OCI-LY3 (cell line): Measurements from ENCODE around the gene MGME1.

Experiments used
- H2AFZ ChIP-seq: fragments of 200-600, 300-600 bp; shearing (Covaris generic); 2 replicates; pipeline ENCODE4 v1.6.0; 2014; ENCODE audit warnings: antibody characterized with exemption, low read depth, low read length
- H3K27ac ChIP-seq: fragments of 200-600, 300-600 bp; sonication (generic); 2 replicates; pipeline ENCODE4 v1.5.1; 2014; ENCODE audit warnings: mild to moderate bottlenecking, low read length, moderate library complexity, mixed read lengths
- H3K27me3 ChIP-seq: fragments of 200-600, 300-600 bp; sonication (generic); 2 replicates; pipeline ENCODE4 v1.6.1; 2014; ENCODE audit warnings: low read depth, low read length, mixed read lengths
- H3K36me3 ChIP-seq: fragments of 200-600, 300-600 bp; sonication (generic); replicated peaks from 2 replicates; pipeline ENCODE3; 2014; ENCODE audit warnings: low read depth, low read length, mixed read lengths
- H3K4me1 ChIP-seq: fragments of 300-600, 200-600 bp; sonication (generic); 2 replicates; pipeline ENCODE4 v1.6.1; 2014; ENCODE audit warnings: low read length, mixed read lengths
- H3K4me2 ChIP-seq: fragments of 200-600, 300-600 bp; sonication (generic); 2 replicates; pipeline ENCODE4 v1.6.1; 2014; ENCODE audit warnings: low read length, mixed read lengths
- H3K4me3 ChIP-seq: fragments of 300-600, 200-600 bp; sonication (generic); 2 replicates; pipeline ENCODE4 v1.5.1; 2014; ENCODE audit warnings: antibody characterized with exemption, mild to moderate bottlenecking, low read length, moderate library complexity
- H3K79me2 ChIP-seq: fragments of 300-600, 200-600 bp; shearing (Covaris generic); 2 replicates; pipeline ENCODE4 v1.6.1; 2014; ENCODE audit warnings: mild to moderate bottlenecking, low read length, mixed read lengths
- H3K9ac ChIP-seq: fragments of 300-600, 200-600 bp; shearing (Covaris generic); 2 replicates; pipeline ENCODE4 v1.6.0; 2014; ENCODE audit warnings: mild to moderate bottlenecking, low read length, moderate library complexity
- H3K9me3 ChIP-seq: fragments of 200-600, 300-600 bp; shearing (Covaris generic); 2 replicates; pipeline ENCODE4 v1.6.1; 2014; ENCODE audit warnings: low read length, mixed read lengths; ENCODE audit not compliant: insufficient read depth
- H4K20me1 ChIP-seq: fragments of 200-600, 300-600 bp; sonication (generic); 2 replicates; pipeline ENCODE4 v1.6.1; 2016; ENCODE audit warnings: low read length, mixed read lengths; ENCODE audit not compliant: insufficient read depth
- EZH2phosphoT487 ChIP-seq: fragments of 200-600 bp; shearing (Covaris generic); IDR thresholded peaks from 2 replicates; pipeline ENCODE4 v1.6.1; 2018; ENCODE audit warnings: antibody characterized with exemption, mixed run types, low read depth
- TF ChIP-seq, protein P1 (sequence below): fragments of 200-600, 300-600 bp; sonication (generic); IDR thresholded peaks from 2 replicates; pipeline ENCODE4 v1.5.1; 2014; ENCODE audit warnings: antibody characterized with exemption, low read length, low read depth

Gene MGME1

DNA sequence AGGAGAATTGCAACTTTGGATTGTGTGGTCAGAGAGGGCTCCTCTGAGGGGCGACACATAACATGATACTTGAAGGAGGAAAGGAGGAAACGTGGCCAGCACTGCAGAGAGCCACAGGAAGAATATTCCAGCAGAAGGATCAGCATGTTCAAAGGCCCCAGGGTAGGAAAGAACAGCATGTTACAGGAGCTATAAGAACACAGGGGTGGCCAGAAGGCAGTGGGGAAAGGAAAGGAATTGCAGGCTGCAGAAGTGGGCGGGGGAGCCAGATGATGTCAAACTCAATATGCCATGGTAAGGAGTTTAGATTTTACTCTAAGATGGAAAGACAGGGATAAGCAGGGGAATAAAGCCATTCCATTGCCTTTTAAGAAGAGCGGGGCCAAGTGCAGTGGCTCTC lies 30.7 kb downstream of the MGME1 start:
- no peaks in the 10 kb centered on the region for H3K79me2 ChIP-seq
- no peak overlapping the region for H3K4me2 ChIP-seq
- H3K36me3 ChIP-seq = no peaks in the 10 kb centered on the region
- H3K27me3 ChIP-seq = peaks cover 27% of the 10 kb centered on the region
- H4K20me1 ChIP-seq = no peaks in the 10 kb centered on the region
- H3K4me3 ChIP-seq = no peak overlapping the region
- H2AFZ ChIP-seq = no peak overlapping the region
- no peak overlapping the region for H3K27ac ChIP-seq
- no peaks in the 10 kb centered on the region for H3K9me3 ChIP-seq
- TF ChIP-seq, protein P1, sequence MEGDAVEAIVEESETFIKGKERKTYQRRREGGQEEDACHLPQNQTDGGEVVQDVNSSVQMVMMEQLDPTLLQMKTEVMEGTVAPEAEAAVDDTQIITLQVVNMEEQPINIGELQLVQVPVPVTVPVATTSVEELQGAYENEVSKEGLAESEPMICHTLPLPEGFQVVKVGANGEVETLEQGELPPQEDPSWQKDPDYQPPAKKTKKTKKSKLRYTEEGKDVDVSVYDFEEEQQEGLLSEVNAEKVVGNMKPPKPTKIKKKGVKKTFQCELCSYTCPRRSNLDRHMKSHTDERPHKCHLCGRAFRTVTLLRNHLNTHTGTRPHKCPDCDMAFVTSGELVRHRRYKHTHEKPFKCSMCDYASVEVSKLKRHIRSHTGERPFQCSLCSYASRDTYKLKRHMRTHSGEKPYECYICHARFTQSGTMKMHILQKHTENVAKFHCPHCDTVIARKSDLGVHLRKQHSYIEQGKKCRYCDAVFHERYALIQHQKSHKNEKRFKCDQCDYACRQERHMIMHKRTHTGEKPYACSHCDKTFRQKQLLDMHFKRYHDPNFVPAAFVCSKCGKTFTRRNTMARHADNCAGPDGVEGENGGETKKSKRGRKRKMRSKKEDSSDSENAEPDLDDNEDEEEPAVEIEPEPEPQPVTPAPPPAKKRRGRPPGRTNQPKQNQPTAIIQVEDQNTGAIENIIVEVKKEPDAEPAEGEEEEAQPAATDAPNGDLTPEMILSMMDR = no peak
- TF ChIP-seq EZH2phosphoT487 = no peak
- peaks cover 45% of the 10 kb centered on the region for H3K4me1 ChIP-seq
- no peak overlapping the region for H3K9ac ChIP-seq

DNA sequence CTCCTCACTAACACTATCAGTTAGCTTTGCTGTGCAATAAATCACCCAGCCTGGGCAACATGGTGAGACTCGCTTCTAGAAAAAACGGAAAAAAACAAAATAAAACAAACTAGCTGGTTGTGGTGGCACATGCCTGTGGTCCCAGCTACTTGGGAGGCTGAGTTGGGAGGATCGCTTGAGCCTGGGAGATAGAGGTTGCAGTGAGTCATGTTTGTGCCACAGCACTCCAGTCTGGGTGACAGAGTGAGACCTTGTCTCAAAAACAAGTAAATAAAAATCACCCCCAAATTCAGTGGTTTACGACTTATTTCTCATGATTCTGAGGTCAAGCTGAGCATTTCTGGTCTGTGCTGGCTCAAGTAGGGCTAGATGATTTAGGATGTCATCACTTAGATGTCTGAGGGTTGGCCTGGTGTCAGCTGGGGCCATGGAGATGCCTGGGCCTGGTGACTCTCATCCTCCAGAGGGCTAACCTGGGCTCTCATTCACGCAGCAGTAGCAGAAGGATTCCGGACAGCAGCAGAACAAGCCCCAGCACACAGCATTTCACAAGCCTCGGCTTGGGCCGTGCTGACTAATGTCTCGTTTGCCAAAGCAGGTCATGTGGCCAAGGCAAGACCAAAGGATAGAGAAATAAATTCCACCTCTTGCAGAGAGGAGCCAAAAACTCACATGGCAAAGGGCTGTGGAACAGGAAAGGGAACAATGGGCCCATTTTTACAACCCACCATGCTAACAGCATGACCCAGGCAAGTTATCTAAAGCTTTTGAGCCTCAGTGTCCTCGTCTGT lies 32.5 kb downstream of the MGME1 start:
- Histone ChIP-seq H3K9ac (no peak overlapping the region), H3K79me2 (no peaks in the 10 kb centered on the region), H2AFZ (no peak overlapping the region), H3K27me3 (peaks cover 27% of the 10 kb centered on the region), H3K9me3 (no peaks in the 10 kb centered on the region), H4K20me1 (no peaks in the 10 kb centered on the region), H3K4me3 (no peak overlapping the region), H3K36me3 (no peaks in the 10 kb centered on the region), H3K4me1 (peaks cover 52% of the 10 kb centered on the region), H3K27ac (no peak overlapping the region), H3K4me2 (no peak overlapping the region)
- TF ChIP-seq, protein P1 = no peak
- no peak for TF ChIP-seq EZH2phosphoT487

DNA sequence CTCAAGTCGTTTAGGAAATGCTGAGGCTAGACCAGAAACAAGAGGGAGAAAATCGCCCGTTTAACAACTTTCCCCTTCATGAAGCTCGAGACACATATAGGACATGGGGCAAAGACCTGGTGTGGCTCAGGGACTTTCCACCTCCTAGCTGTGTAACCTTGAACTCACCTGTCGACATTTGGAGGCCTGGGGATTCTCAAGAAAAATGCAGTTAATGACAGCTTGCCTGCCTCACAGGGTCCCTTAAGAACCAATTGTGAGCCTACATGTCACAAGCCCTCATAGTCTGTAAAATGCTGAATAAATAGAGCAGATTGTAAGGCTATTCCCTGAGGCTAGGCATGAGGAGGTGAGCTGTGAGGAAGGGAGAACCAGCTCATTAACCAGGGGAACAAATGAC lies 35.1 kb downstream of the MGME1 start:
- TF ChIP-seq, protein P1 = no peak
- TF ChIP-seq EZH2phosphoT487 = no peak
- no peaks in the 10 kb centered on the region for H3K9me3 ChIP-seq
- H3K27ac ChIP-seq = peak overlapping the region; percentile 44
- no peak overlapping the region for H3K9ac ChIP-seq
- H2AFZ ChIP-seq = no peak overlapping the region
- H3K27me3 ChIP-seq = peaks cover 7% of the 10 kb centered on the region; the same call in 1 of the 2 replicates
- H3K36me3 ChIP-seq = no peaks in the 10 kb centered on the region
- peaks cover 30% of the 10 kb centered on the region for H3K4me1 ChIP-seq
- H3K79me2 ChIP-seq = no peaks in the 10 kb centered on the region
- no peaks in the 10 kb centered on the region for H4K20me1 ChIP-seq
- peak overlapping the region; percentile 76 for H3K4me2 ChIP-seq
- H3K4me3 ChIP-seq = peak overlapping the region; percentile 14; the same call in 1 of the 2 replicates

DNA sequence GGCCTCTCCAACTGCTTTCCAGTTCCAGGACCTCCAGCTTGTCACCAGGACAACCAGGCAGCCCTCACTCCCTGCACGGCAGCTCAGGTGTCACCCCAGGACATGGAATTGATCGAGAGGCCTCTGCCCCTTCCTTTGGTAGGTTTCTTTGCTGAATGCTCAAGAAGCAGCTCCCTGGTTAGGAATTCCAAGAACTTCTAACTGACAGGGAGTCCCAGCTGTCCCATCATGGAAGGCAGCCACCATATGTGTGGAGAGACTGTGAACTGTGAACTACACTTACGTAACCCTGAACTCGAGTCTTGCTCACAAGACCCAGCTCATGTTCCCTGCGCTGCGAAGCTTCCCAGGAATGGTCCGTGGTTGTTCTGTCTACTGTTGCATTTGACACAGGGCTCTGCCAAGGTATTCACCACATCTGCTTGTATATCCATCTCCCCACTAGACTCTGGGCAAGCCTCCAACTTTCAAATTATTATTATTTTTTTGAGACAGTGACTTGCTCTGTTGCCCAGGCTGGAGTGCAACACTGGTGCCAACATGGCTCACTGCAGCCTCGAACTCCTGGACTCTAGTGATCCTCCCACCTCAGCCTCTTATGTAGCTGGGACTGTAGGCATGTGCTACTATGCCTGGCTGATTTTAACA lies 35.7 kb downstream of the MGME1 start:
- Histone ChIP-seq H3K79me2 (no peaks in the 10 kb centered on the region), H3K4me2 (peak overlapping the region; percentile 76), H3K4me1 (peaks cover 30% of the 10 kb centered on the region), H3K36me3 (no peaks in the 10 kb centered on the region), H3K4me3 (peak overlapping the region; percentile 61; the same call in 1 of the 2 replicates), H4K20me1 (no peaks in the 10 kb centered on the region), H3K9ac (peak overlapping the region; percentile 41; the same call in 1 of the 2 replicates), H3K27me3 (peaks cover under 1% of the 10 kb centered on the region; the same call in 1 of the 2 replicates), H3K27ac (peak overlapping the region; percentile 44; the same call in 1 of the 2 replicates), H3K9me3 (no peaks in the 10 kb centered on the region), H2AFZ (no peak overlapping the region)
- TF ChIP-seq EZH2phosphoT487 = no peak
